SK-MEL-5 (cell line): ENCODE measurements around the gene ZDHHC3. TPM values are rescaled to one million over a fixed set of nuclear protein-coding genes. Genes with fewer than 3 reads are reported as not detected.
A peak's percentile ranks its signal among the peaks of the same experiment; 100 is the strongest.
"Not testable (repeated sequence)": the region's sequence is repeated elsewhere in the genome, so short reads cannot be mapped to it uniquely, and the experiment has no call there.

Experiments used
- DNase-seq: peaks from one replicate; pipeline ENCODE4 v3.0.0-alpha.2; 2016; ENCODE audit warnings: low read depth, low spot score
- in situ Hi-C: cut with HindIII; loops from 2 replicates; pipeline ENCODE4 v1.10.0; 2016; ENCODE audit warnings: low sequenced_read_pairs, high pct_unique_total_duplicates, low pct_unique_long_range_greater_than_20kb
- total RNA-seq: library from RNA; depleted of rRNA; stranded (reverse); fragments of >200 nt; shearing (Covaris generic); gene quantifications from 2 replicates; pipeline ENCODE4 v1.2.3, GENCODE V29; 2014

Gene ZDHHC3
- total RNA-seq, 1 experiment from 2014 or later = 46.2 TPM

GRCh38 chr3:44949770-44950169 is 26.2 kb downstream of the ZDHHC3 start:
- in situ Hi-C loops, DNase-seq: not testable (repeated sequence)

GRCh38 chr3:44948239-44948638 is 27.7 kb downstream of the ZDHHC3 start:
- in situ Hi-C loops = no loop called here
- DNase-seq = no peak

- DNase-seq = no peak
- in situ Hi-C loops = no loop called here
These were observed 33.6 kb downstream of the ZDHHC3 start for GRCh38 chr3:44942202-44942921.

GRCh38 chr3:44939581-44940036 is 36.4 kb downstream of the ZDHHC3 start:
- in situ Hi-C loops = no loop called here
- DNase-seq = no peak

- in situ Hi-C loops = no loop called here
These were observed 42.7 kb downstream of the ZDHHC3 start for GRCh38 chr3:44932986-44933944.

GRCh38 chr3:44932271-44932670 is 43.7 kb downstream of the ZDHHC3 start:
- no peak for DNase-seq
- in situ Hi-C loops = no loop called here

More at GRCh38 chr3:44932986-44933944, 42.7 kb downstream of the ZDHHC3 start:
- DNase-seq = no peak

- no peak for DNase-seq
- in situ Hi-C loops = no loop called here
These were observed 44.2 kb downstream of the ZDHHC3 start for GRCh38 chr3:44931791-44932190.

GRCh38 chr3:44930911-44931310 is 45.1 kb downstream of the ZDHHC3 start:
- in situ Hi-C loops = no loop called here
- DNase-seq = no peak

- in situ Hi-C loops = no loop called here
- DNase-seq = no peak
These were observed 46.2 kb downstream of the ZDHHC3 start for GRCh38 chr3:44929782-44930181.

- no peak for DNase-seq
- in situ Hi-C loops = no loop called here
These were observed 48.6 kb downstream of the ZDHHC3 start for GRCh38 chr3:44927371-44927770.

GRCh38 chr3:44926921-44927320 is 49.1 kb downstream of the ZDHHC3 start:
- in situ Hi-C loops = no loop called here
- no peak for DNase-seq

GRCh38 chr3:44926172-44926571 is 49.8 kb downstream of the ZDHHC3 start:
- in situ Hi-C loops = no loop called here

GRCh38 chr3:44924457-44925084 is 51.4 kb downstream of the ZDHHC3 start:
- no peak for DNase-seq
- in situ Hi-C loops = no loop called here

More at GRCh38 chr3:44926172-44926571, 49.8 kb downstream of the ZDHHC3 start:
- no peak for DNase-seq

- in situ Hi-C loops = no loop called here
- no peak for DNase-seq
These were observed 52.1 kb downstream of the ZDHHC3 start for GRCh38 chr3:44923632-44924456.

- peak; percentile 42 for DNase-seq
- in situ Hi-C loops = no loop called here
These were observed 55.9 kb downstream of the ZDHHC3 start for GRCh38 chr3:44920081-44920480.

- no peak for DNase-seq
- in situ Hi-C loops = no loop called here
These were observed 57.4 kb downstream of the ZDHHC3 start for GRCh38 chr3:44918581-44918980.

- no peak for DNase-seq
- in situ Hi-C loops = no loop called here
These were observed 57.9 kb downstream of the ZDHHC3 start for GRCh38 chr3:44918087-44918486.
